ENCODE data around the gene ERC2.

The ERC2 gene

DNA sequence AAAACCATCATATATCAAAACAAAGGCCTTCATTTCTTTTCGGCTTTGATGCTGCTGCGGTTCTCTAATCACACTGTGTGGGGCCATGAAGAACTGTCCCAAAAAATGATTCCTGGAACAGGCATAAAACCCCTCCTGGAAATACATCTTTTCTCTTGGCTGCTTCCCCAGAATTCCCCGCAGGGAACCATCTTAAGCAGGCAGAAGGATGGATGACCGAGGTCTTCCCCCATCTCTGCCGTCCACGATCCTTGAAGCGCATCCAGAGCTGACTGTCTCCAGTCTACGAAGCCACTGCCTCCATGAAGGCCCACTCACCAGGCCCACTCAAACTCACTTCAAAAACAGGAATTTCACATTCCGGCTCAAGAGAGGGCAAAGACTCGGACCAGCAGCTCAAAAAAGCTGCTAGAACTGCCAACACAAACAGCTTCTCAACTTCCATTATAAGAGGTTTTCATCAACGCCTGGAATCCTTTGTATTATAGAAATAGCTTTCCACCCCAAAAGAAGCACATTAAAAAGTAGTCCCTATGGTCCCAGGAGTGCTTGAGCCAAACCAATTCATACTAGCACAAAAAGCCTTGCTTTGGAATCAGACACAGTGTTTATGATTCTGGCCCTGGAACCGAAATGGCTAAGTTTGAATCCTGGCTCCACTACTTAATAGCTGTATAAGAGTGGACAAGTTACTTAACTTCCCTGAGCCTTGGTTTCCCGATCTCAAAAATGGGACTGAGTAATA is 493.7 kb downstream of the ERC2 start:
- H3K27me3 ChIP-seq (ENCODE audit: control insufficient read depth, insufficient read depth, low read length) = no peaks in the 10 kb centered on the region
- no peaks in the 10 kb centered on the region for H3K36me3 ChIP-seq (ENCODE audit: insufficient read depth, low read length)
- H3K4me2 ChIP-seq (ENCODE audit: low read length) = no peak overlapping the region
- no peak overlapping the region for H3K9ac ChIP-seq (ENCODE audit: low read depth, low read length)
- no peak overlapping the region for H3K4me3 ChIP-seq (ENCODE audit: low read length)
- H3K4me1 ChIP-seq (ENCODE audit: control insufficient read depth, insufficient read depth, low read length) = no peaks in the 10 kb centered on the region
- no peaks in the 10 kb centered on the region for H3K9me3 ChIP-seq (replicated peaks; ENCODE audit: low read length)

DNA sequence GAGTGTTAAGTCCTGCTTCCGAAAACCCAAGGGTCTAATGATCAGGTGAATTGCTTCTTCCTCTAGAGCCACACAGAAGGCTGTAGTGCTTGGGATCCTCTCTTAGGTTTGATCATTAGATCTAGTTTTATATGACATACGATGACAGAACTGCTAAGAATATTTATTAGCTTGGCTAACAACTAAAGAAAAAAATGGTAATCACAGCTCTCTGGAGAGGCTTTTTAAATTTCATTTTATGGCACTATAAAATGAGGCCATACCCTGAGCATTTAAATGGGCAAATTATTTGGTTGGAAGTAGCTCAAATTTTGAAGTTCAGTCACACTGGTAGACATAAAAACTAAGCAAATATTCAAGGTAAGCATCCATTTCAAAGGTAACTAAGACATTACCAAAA is 498.6 kb downstream of the ERC2 start:
- Histone ChIP-seq H3K9ac (ENCODE audit: low read depth, low read length) (no peak overlapping the region), H3K27me3 (ENCODE audit: control insufficient read depth, insufficient read depth, low read length) (peaks cover 3% of the 10 kb centered on the region), H3K4me3 (ENCODE audit: low read length) (no peak overlapping the region), H3K9me3 (replicated peaks; ENCODE audit: low read length) (no peaks in the 10 kb centered on the region), H3K36me3 (ENCODE audit: insufficient read depth, low read length) (no peaks in the 10 kb centered on the region), H3K4me1 (ENCODE audit: control insufficient read depth, insufficient read depth, low read length) (no peaks in the 10 kb centered on the region), H3K4me2 (ENCODE audit: low read length) (no peak overlapping the region)

DNA sequence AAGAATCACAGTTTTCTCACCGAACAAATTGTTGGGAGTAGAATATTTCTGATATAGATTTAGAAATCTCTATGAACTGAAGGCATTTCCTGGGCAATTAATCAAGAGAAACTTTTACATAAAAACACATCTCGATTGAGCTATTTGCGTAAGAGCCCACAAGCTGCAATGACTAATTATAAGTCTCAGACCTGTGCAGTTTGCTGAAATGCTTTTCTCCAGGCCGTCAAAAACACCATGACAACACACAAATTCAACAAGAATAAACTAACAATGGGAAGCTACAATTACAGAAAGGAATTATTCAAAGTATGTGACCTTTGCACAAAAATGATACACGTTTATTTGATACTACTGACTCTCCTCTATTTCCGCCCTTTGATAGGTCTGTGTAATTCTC is 499.9 kb downstream of the ERC2 start:
- Histone ChIP-seq H3K4me2 (ENCODE audit: low read length) (no peak overlapping the region), H3K9me3 (replicated peaks; ENCODE audit: low read length) (no peaks in the 10 kb centered on the region), H3K4me1 (ENCODE audit: control insufficient read depth, insufficient read depth, low read length) (no peaks in the 10 kb centered on the region), H3K4me3 (ENCODE audit: low read length) (no peak overlapping the region), H3K36me3 (ENCODE audit: insufficient read depth, low read length) (no peaks in the 10 kb centered on the region), H3K27me3 (ENCODE audit: control insufficient read depth, insufficient read depth, low read length) (peaks cover 3% of the 10 kb centered on the region), H3K9ac (ENCODE audit: low read depth, low read length) (no peak overlapping the region)

DNA sequence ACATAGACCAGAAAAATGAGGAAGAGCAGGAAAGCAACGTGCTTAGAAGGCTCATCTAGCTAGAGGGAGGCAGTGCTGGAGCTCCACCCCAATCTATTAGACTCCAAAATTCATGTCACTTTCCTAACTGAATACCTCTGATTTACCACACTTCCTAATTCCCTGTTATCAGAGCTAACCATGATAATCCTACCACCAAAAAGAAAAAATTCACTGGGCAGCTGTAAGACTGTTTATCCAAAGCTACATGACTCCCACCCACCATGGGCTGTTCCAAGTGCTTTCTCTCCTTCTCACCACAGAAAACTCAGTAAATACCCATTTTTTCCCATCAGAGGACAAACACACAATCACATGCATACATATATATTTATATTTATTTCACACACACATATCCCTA is 501.7 kb downstream of the ERC2 start:
- no peak overlapping the region for H3K4me2 ChIP-seq (ENCODE audit: low read length)
- H3K9me3 ChIP-seq (replicated peaks; ENCODE audit: low read length) = no peaks in the 10 kb centered on the region
- peaks cover 3% of the 10 kb centered on the region for H3K27me3 ChIP-seq (ENCODE audit: control insufficient read depth, insufficient read depth, low read length)
- H3K4me3 ChIP-seq (ENCODE audit: low read length) = no peak overlapping the region
- H3K9ac ChIP-seq (ENCODE audit: low read depth, low read length) = no peak overlapping the region
- no peaks in the 10 kb centered on the region for H3K4me1 ChIP-seq (ENCODE audit: control insufficient read depth, insufficient read depth, low read length)
- no peaks in the 10 kb centered on the region for H3K36me3 ChIP-seq (ENCODE audit: insufficient read depth, low read length)

DNA sequence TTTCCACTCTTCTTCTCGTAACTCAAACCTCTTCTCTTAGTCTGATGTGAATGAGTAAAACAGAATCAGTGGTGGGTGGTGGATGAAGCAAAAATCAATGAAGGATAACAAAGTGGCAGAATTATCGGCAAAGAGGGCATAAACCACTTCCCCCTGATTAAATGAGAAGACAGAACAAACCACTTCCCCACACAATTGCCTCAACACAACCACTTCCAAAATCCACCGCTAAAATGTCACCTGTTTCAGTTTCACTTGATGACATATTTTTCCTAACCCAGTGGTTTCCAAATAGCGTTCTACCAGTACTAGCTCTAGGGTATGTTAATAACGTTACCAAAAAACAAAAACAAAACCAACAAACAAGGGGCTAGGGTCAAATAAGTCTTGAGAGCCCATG is 502.5 kb downstream of the ERC2 start:
- Histone ChIP-seq H3K4me2 (ENCODE audit: low read length) (no peak overlapping the region), H3K36me3 (ENCODE audit: insufficient read depth, low read length) (no peaks in the 10 kb centered on the region), H3K27me3 (ENCODE audit: control insufficient read depth, insufficient read depth, low read length) (peaks cover 3% of the 10 kb centered on the region), H3K4me1 (ENCODE audit: control insufficient read depth, insufficient read depth, low read length) (no peaks in the 10 kb centered on the region), H3K9me3 (replicated peaks; ENCODE audit: low read length) (no peaks in the 10 kb centered on the region), H3K4me3 (ENCODE audit: low read length) (no peak overlapping the region), H3K9ac (ENCODE audit: low read depth, low read length) (no peak overlapping the region)

DNA sequence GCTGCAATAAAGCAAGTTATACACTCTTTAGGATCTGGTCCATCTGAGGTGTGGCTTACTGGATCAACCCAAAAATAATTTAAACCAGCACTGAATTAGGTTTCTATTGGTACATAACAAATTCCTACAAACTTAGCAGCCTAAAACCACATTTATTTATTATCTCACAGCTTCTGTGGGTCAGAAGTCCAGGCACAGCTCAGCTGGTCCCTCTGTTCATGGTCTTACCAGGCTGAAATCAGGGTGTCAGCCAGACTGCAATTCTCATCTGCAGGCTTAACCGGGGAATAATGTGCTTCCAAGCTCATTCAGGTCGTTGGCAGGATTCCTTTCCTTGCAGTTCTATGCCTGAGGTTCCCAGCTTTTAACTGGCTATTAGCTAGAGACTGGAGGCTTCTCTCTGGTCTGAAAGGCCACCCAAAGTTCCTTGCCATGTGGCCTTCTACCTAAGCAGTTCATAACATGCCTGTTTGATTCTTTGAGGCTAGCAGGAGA is 503.7 kb downstream of the ERC2 start:
- Histone ChIP-seq H3K36me3 (ENCODE audit: insufficient read depth, low read length) (no peaks in the 10 kb centered on the region), H3K9me3 (replicated peaks; ENCODE audit: low read length) (no peaks in the 10 kb centered on the region), H3K27me3 (ENCODE audit: control insufficient read depth, insufficient read depth, low read length) (peaks cover 3% of the 10 kb centered on the region), H3K4me2 (ENCODE audit: low read length) (no peak overlapping the region), H3K4me3 (ENCODE audit: low read length) (no peak overlapping the region), H3K4me1 (ENCODE audit: control insufficient read depth, insufficient read depth, low read length) (no peaks in the 10 kb centered on the region), H3K9ac (ENCODE audit: low read depth, low read length) (no peak overlapping the region)

DNA sequence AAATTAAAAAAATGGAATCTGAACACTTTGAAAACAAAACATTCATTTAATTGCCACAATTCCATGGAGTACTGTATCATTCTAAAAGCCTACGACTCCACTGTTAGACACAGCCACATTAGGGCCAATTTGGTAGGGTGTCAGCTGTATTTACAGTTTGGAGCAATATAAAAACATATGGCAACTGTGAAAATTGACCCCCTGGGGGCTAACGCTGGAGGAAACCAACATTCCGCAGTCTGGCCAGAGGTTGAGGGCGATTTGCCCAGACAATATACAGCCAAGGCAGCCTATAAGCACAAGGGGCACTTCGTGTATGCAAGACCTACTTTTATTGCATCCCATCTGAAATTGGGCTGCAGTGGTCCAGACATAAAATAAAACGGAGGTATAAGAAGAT is 504.7 kb downstream of the ERC2 start:
- no peaks in the 10 kb centered on the region for H3K36me3 ChIP-seq (ENCODE audit: insufficient read depth, low read length)
- H3K9me3 ChIP-seq (replicated peaks; ENCODE audit: low read length) = no peaks in the 10 kb centered on the region
- no peaks in the 10 kb centered on the region for H3K4me1 ChIP-seq (ENCODE audit: control insufficient read depth, insufficient read depth, low read length)
- H3K9ac ChIP-seq (ENCODE audit: low read depth, low read length) = no peak overlapping the region
- no peak overlapping the region for H3K4me2 ChIP-seq (ENCODE audit: low read length)
- no peak overlapping the region for H3K4me3 ChIP-seq (ENCODE audit: low read length)
- H3K27me3 ChIP-seq (ENCODE audit: control insufficient read depth, insufficient read depth, low read length) = peaks cover 3% of the 10 kb centered on the region

DNA sequence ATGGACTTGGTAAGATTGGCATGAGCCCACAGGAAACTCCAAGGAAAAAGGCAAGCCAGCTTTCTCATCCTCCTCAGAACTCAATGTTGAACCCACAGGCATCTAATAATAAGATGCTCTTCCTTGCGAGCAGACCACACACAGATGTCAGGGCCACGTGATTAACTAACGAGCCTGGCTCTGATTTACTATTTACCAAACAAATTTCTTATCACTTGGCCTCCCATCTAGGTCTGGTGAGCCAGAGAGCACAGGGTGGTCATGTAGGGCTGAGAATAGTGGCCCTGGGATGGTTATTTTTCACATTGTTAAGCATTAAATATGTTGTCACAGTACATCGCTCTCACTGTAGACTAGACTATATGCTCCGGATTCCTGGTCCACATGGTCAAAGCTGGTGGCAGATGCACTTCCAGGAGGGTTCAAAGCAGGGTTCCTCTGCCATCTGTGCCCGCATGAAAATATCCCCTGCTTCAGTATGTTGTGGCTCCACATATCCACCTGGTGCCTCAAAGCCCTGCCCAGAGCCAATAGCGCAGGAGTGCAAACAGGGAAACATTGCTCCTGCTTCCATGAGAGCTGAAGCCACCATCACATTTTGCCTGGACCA is 508.7 kb downstream of the ERC2 start:
- H3K4me2 ChIP-seq (ENCODE audit: low read length) = no peak overlapping the region
- H3K9me3 ChIP-seq (replicated peaks; ENCODE audit: low read length) = no peaks in the 10 kb centered on the region
- H3K4me1 ChIP-seq (ENCODE audit: control insufficient read depth, insufficient read depth, low read length) = no peaks in the 10 kb centered on the region
- H3K36me3 ChIP-seq (ENCODE audit: insufficient read depth, low read length) = no peaks in the 10 kb centered on the region
- no peak overlapping the region for H3K4me3 ChIP-seq (ENCODE audit: low read length)
- no peak overlapping the region for H3K9ac ChIP-seq (ENCODE audit: low read depth, low read length)
- no peaks in the 10 kb centered on the region for H3K27me3 ChIP-seq (ENCODE audit: control insufficient read depth, insufficient read depth, low read length)

DNA sequence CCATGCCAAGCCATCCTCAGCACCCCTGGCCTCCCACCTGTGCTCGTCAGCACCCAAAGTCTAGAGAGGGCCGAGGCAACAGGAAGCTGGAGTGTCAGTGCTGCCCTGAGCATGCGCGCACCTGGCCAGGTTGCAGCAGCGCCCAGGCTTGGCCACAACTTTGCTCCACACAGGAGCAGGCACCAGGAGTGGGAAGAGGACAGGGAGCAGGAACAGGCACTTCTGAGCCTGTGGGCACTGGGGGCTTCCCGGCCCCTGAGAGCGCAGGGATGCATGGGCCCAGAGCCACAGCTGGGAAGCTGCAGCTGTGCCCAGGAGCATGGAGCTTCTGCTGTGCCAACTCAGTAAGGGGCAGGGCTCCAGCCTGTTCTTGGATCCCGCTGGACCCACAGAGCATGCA is 509.7 kb downstream of the ERC2 start:
- no peaks in the 10 kb centered on the region for H3K36me3 ChIP-seq (ENCODE audit: insufficient read depth, low read length)
- H3K4me1 ChIP-seq (ENCODE audit: control insufficient read depth, insufficient read depth, low read length) = no peaks in the 10 kb centered on the region
- H3K4me2 ChIP-seq (ENCODE audit: low read length) = no peak overlapping the region
- H3K9ac ChIP-seq (ENCODE audit: low read depth, low read length) = no peak overlapping the region
- no peak overlapping the region for H3K4me3 ChIP-seq (ENCODE audit: low read length)
- no peaks in the 10 kb centered on the region for H3K9me3 ChIP-seq (replicated peaks; ENCODE audit: low read length)
- no peaks in the 10 kb centered on the region for H3K27me3 ChIP-seq (ENCODE audit: control insufficient read depth, insufficient read depth, low read length)

DNA sequence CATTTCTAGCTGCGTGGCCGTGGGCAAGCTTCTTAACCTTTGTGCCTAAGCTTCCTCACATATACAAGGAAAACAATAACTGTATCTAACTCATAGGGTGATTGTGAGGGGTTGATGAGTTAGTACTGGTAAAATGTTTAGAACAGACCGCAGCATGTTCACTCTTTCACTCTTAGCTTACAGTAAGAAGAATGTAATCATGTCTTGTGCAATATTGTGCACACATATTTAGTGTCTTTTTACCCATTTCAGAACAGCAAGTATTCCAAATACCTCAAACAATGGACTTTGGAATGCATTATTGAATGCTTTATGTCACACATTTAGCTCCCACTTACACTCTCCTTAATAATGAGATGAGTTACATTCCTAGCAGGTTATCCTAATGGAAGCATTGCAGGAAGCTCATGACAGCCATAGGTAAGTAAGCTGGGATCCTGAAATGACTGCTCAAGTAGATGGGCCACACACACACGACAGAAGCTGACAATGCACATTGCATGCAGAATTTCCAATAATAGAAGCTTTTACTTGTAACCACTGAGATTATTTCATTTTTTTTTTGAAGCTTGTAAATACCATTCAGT is 512.3 kb downstream of the ERC2 start:
- H3K4me1 ChIP-seq (ENCODE audit: control insufficient read depth, insufficient read depth, low read length) = no peaks in the 10 kb centered on the region

DNA sequence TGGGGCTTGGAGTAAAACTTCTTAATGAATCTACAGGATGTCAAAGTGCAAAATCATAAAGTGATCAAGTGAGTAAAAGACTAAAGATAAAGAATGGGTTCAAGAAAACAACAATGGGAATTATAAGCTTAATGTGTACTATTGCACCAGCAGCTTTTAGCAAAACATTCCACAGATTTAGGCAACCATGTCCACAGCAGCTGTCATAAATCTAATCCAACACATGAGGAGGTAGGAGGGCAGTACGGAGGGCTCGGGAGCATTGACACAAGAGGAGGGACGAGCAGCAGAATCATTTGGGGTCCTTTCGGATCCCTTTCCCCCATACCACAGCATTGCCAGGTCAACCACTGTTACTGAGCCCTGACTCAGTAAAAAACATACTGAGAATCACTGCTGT is 516.9 kb downstream of the ERC2 start:
- no peak overlapping the region for H3K4me2 ChIP-seq (ENCODE audit: low read length)
- H3K4me3 ChIP-seq (ENCODE audit: low read length) = no peak overlapping the region
- no peaks in the 10 kb centered on the region for H3K4me1 ChIP-seq (ENCODE audit: control insufficient read depth, insufficient read depth, low read length)
- H3K9ac ChIP-seq (ENCODE audit: low read depth, low read length) = no peak overlapping the region
- no peaks in the 10 kb centered on the region for H3K9me3 ChIP-seq (replicated peaks; ENCODE audit: low read length)
- H3K27me3 ChIP-seq (ENCODE audit: control insufficient read depth, insufficient read depth, low read length) = no peaks in the 10 kb centered on the region
- H3K36me3 ChIP-seq (ENCODE audit: insufficient read depth, low read length) = no peaks in the 10 kb centered on the region

More for the DNA sequence above, 512.3 kb downstream of the ERC2 start:
- Histone ChIP-seq H3K9ac (ENCODE audit: low read depth, low read length) (no peak overlapping the region), H3K4me3 (ENCODE audit: low read length) (no peak overlapping the region), H3K36me3 (ENCODE audit: insufficient read depth, low read length) (no peaks in the 10 kb centered on the region), H3K27me3 (ENCODE audit: control insufficient read depth, insufficient read depth, low read length) (no peaks in the 10 kb centered on the region), H3K9me3 (replicated peaks; ENCODE audit: low read length) (no peaks in the 10 kb centered on the region), H3K4me2 (ENCODE audit: low read length) (no peak overlapping the region)

DNA sequence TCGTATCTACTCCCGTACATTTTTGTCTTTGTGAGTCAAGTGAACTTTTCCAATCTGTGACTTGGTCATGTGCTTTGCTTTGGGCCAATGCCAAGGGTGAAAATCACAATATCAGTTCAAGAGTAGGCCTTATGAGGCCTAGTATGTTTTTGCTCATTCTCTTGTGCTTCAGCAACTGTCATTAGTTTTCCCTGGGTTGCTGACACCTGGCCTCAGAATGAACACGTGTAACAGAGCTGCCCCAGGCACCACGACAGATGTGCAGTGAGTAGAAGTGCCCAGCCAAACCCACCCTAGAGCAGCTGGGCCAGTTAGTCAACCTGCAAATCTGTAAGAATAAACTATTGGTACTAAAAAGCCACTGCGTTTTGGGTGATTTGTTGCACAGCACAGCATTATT is 520.9 kb downstream of the ERC2 start:
- Histone ChIP-seq H3K36me3 (ENCODE audit: insufficient read depth, low read length) (no peaks in the 10 kb centered on the region), H3K27me3 (ENCODE audit: control insufficient read depth, insufficient read depth, low read length) (no peaks in the 10 kb centered on the region), H3K4me2 (ENCODE audit: low read length) (no peak overlapping the region), H3K4me1 (ENCODE audit: control insufficient read depth, insufficient read depth, low read length) (no peaks in the 10 kb centered on the region), H3K4me3 (ENCODE audit: low read length) (no peak overlapping the region), H3K9me3 (replicated peaks; ENCODE audit: low read length) (no peaks in the 10 kb centered on the region), H3K9ac (ENCODE audit: low read depth, low read length) (no peak overlapping the region)
